Upper lobe of left lung (tissue), 6 donors: Measurements from ENCODE around the gene GUCY1B1. TPM values are rescaled to one million over a fixed set of nuclear protein-coding genes. Genes with fewer than 3 reads are reported as not detected.

Experiments used
- ATAC-seq, 2 donors: fragments of 200-7000 bp; cut with Tn5 transposase; one replicate each; pipeline ENCODE4 v1.9.1; 2022; ENCODE audit warnings: mild to moderate bottlenecking in 2 of 2, moderate library complexity in 2 of 2; ENCODE audit not compliant: low FRiP score in 2 of 2
- DNase-seq, 2 donors: peaks; one replicate each; pipeline ENCODE4 v3.0.0-alpha.2; 2019 to 2020
- H3K27ac ChIP-seq, 4 donors: fragments of 200-600 bp; sonication (generic); one replicate each; pipeline ENCODE4 v1.5.1; 2016 to 2019
- H3K27me3 ChIP-seq, 4 donors: fragments of 200-600 bp; sonication (generic); one replicate each; pipeline ENCODE4 v1.5.1; 2017 to 2019
- H3K36me3 ChIP-seq, 4 donors: fragments of 200-600 bp; sonication (generic); one replicate each; pipeline ENCODE4 v1.5.1; 2016 to 2019
- H3K4me1 ChIP-seq, 4 donors: fragments of 200-600 bp; sonication (generic); one replicate each; pipeline ENCODE4 v1.5.1; 2018 to 2019
- H3K4me3 ChIP-seq, 4 donors: fragments of 200-600 bp; sonication (generic); one replicate each; pipeline ENCODE4 v1.5.1; 2017 to 2019; ENCODE audit warnings: mild to moderate bottlenecking in 2 of 4, moderate library complexity in 1 of 4
- H3K9me3 ChIP-seq, 4 donors: fragments of 200-600 bp; sonication (generic); one replicate each; pipeline ENCODE4 v1.5.1; 2018 to 2019
- EP300 ChIP-seq, 4 donors: sonication (generic); formaldehyde crosslinking; IDR thresholded peaks; one replicate each; pipeline ENCODE4 v1.5.1; 2017; ENCODE audit warnings: antibody characterized with exemption in 4 of 4, control low read depth in 2 of 4
- POLR2A ChIP-seq, 4 donors: fragments of 450-650 bp; IDR thresholded peaks; one replicate each; pipeline ENCODE4 v1.5.1; 2016 to 2017; ENCODE audit warnings: antibody characterized with exemption in 4 of 4, mild to moderate bottlenecking in 2 of 4
- POLR2AphosphoS5 ChIP-seq, 2 donors: sonication (generic); formaldehyde crosslinking; IDR thresholded peaks; one replicate each; pipeline ENCODE4 v1.5.1; 2017; ENCODE audit warnings: antibody characterized with exemption in 2 of 2
- WGBS, 2 donors: methylation state at CpG; one replicate each; pipeline ENCODE4 v1.1.5; 2017 to 2018; 5-methylcytosine and 5-hydroxymethylcytosine counted together
- total RNA-seq, 6 donors: library from RNA; depleted of rRNA in 4 of 6; stranded (reverse); fragments of >200 nt in 4 of 6; gene quantifications; one replicate each; pipeline versions ENCODE4 v1.1.0 to v1.2.1, GENCODE V29; 2016 to 2021
- TF ChIP-seq, protein P1 (sequence below), 6 experiments: fragments of 450-650 bp in 4 of 6; fragments of 200-600 bp in 2 of 6; sonication (generic) in 2 of 6; IDR thresholded peaks; one replicate each; pipeline ENCODE4 v1.5.1; 2016 to 2019; ENCODE audit warnings: antibody characterized with exemption in 6 of 6
- donor health status: DM: no; HTN: no; CAD: no; lungs with moderate emphysema.
- donor health status: DM: no; HTN: yes; CAD: no; lungs with severe emphysema.

Gene GUCY1B1
- total RNA-seq, 6 donors from 2014 or later: 8.1 to 24.1 (median 13.2) TPM

DNA sequence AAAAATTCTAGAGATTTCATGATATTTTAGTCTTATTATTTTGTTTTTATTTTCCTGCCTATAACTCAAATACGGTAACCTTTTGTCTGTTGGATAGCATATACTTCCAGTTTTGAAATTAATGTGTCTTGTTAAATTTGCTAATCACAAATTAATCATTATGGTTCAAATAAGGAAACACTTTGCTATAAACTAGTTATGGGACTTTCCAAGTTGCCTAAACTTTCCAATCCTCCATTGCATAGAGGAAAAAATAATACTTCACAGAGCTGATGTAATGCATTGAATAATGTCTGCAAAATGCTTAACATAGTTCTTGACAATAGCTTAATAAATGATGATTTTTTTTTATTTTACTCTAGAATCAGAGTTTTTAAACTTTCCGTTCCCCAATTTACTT lies 4.7 kb downstream of the GUCY1B1 start:
- ATAC-seq: no peak

DNA sequence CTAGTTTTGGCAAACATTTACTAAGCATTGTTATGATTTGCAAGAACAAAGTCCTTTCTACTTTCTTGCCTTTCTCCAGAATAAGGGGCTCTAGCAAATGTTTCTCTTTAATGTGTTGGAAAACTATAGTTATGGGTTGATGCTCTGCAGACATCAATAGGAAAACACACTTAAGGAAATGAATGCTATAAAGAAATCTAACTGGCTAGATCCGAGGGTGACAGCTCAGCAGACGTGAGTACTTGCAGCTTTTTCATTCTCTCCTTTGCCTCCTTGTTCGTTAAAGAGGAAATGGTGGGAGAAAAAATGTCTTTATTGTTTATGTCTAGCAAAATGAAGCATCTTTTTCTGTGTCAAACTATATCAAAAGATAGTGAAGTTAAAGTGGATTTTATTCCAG lies 6.3 kb downstream of the GUCY1B1 start:
- H3K4me1 ChIP-seq: peaks cover 0 to 2% (median 0%) of the 10 kb centered on the region in 4 donors
- H3K27me3 ChIP-seq: peaks cover 0 to under 1% (median 0%) of the 10 kb centered on the region in 4 donors
- ATAC-seq (no peak), DNase-seq (no peak)
- no peaks in the 10 kb centered on the region for H3K9me3 ChIP-seq
- H3K27ac ChIP-seq: no peak overlapping the region
- no peak overlapping the region for H3K4me3 ChIP-seq
- TF ChIP-seq POLR2AphosphoS5 (IDR thresholded peaks at IDR 0.05): no peak
- TF ChIP-seq, protein P1, sequence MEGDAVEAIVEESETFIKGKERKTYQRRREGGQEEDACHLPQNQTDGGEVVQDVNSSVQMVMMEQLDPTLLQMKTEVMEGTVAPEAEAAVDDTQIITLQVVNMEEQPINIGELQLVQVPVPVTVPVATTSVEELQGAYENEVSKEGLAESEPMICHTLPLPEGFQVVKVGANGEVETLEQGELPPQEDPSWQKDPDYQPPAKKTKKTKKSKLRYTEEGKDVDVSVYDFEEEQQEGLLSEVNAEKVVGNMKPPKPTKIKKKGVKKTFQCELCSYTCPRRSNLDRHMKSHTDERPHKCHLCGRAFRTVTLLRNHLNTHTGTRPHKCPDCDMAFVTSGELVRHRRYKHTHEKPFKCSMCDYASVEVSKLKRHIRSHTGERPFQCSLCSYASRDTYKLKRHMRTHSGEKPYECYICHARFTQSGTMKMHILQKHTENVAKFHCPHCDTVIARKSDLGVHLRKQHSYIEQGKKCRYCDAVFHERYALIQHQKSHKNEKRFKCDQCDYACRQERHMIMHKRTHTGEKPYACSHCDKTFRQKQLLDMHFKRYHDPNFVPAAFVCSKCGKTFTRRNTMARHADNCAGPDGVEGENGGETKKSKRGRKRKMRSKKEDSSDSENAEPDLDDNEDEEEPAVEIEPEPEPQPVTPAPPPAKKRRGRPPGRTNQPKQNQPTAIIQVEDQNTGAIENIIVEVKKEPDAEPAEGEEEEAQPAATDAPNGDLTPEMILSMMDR (IDR thresholded peaks at IDR 0.05): no peak
- no peak for TF ChIP-seq EP300 (IDR thresholded peaks at IDR 0.05)
- TF ChIP-seq POLR2A (IDR thresholded peaks at IDR 0.05): no peak
- WGBS, 2 donors: 61 to 75% methylated on average over 3 of the region's 3 CpGs
- no peaks in the 10 kb centered on the region for H3K36me3 ChIP-seq

More for the DNA sequence above, 4.7 kb downstream of the GUCY1B1 start:
- TF ChIP-seq POLR2A (IDR thresholded peaks at IDR 0.05) (no peak), POLR2AphosphoS5 (IDR thresholded peaks at IDR 0.05) (no peak), EP300 (IDR thresholded peaks at IDR 0.05) (no peak)
- TF ChIP-seq, protein P1 (IDR thresholded peaks at IDR 0.05): no peak
- Histone ChIP-seq H3K27me3 (peaks cover 0 to 11% (median 0%) of the 10 kb centered on the region in 4 donors), H3K36me3 (no peaks in the 10 kb centered on the region), H3K9me3 (no peaks in the 10 kb centered on the region), H3K27ac (no peak overlapping the region), H3K4me1 (peaks cover 0 to 15% (median 6%) of the 10 kb centered on the region in 4 donors), H3K4me3 (no peak overlapping the region)
- WGBS, 2 donors: 81% methylated on average over 2 of the region's 2 CpGs
- no peak for DNase-seq

DNA sequence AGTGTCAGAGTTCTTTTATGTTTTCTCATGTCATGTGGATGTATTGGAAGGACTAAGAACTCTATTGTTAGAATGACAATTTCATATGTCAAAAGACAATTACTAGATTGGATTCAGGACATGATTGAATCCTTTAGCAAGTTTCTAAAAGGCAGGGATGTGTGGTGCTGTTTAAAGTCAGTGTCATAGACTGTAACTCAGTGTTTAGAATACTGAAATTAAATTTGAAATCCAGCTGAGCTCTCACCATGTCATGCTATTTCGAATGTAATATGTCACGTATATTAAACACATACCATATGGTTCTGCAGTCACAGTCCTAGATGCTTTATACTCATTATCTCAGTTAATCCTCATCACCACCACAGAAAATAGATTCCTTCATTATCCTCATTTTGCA lies 7.8 kb downstream of the GUCY1B1 start:
- Histone ChIP-seq H3K9me3 (no peaks in the 10 kb centered on the region), H3K36me3 (no peaks in the 10 kb centered on the region), H3K27ac (no peak overlapping the region), H3K4me1 (no peaks in the 10 kb centered on the region), H3K4me3 (no peak overlapping the region), H3K27me3 (no peaks in the 10 kb centered on the region)
- DNase-seq (no peak), ATAC-seq (no peak)
- 77 to 95% methylated on average over 2 of the region's 2 CpGs for WGBS, 2 donors
- TF ChIP-seq POLR2AphosphoS5 (IDR thresholded peaks at IDR 0.05) (no peak), EP300 (IDR thresholded peaks at IDR 0.05) (no peak), POLR2A (IDR thresholded peaks at IDR 0.05) (no peak)
- TF ChIP-seq, protein P1 (IDR thresholded peaks at IDR 0.05): no peak

DNA sequence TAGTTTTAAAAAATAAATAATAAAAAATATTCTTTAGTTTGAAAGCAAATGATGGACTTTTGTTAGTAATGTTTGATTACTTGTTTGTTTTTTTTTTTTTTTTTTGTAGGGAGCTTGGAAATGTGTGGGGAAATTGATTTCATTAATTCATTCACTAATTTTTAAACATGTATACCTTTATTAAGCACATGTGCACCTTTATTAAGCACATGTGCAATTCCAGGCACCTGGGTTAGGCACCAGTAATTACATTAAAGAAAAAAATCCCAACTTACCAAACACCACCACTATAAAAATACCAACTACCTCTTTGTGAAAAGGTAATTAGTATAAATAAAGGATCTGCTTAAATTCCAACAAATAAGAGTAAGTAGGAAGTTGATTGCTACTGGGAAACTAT lies 9.5 kb downstream of the GUCY1B1 start:
- Histone ChIP-seq H3K27me3 (no peaks in the 10 kb centered on the region), H3K9me3 (no peaks in the 10 kb centered on the region), H3K4me3 (no peak overlapping the region), H3K27ac (no peak overlapping the region), H3K36me3 (no peaks in the 10 kb centered on the region), H3K4me1 (peaks cover 0 to 3% (median under 1%) of the 10 kb centered on the region in 4 donors)
- ATAC-seq (no peak), DNase-seq (no peak)
- TF ChIP-seq POLR2A (IDR thresholded peaks at IDR 0.05) (no peak), EP300 (IDR thresholded peaks at IDR 0.05) (no peak), POLR2AphosphoS5 (IDR thresholded peaks at IDR 0.05) (no peak)
- TF ChIP-seq, protein P1 (IDR thresholded peaks at IDR 0.05): no peak

DNA sequence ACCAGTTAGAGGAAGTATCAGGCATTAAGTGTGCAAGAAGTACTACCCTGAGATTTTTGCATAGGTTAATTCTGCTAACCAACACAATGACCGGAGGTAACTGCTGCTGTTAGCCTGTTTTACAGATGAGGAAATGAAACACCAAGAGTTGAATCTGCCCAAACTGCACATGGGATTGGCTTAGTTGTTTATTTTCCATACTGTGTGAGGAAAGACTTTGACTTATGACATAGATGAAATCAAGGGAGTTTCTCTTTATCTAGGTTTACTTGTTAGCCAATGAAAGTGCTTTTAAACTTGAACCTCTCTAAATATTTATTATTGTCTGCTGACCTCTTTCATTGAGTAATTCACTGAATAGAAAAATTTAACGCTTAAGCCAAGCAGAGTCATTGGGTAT lies 10.3 kb downstream of the GUCY1B1 start:
- no peaks in the 10 kb centered on the region for H3K27me3 ChIP-seq
- ATAC-seq (no peak), DNase-seq (no peak)
- H3K4me1 ChIP-seq: peaks cover 0 to 8% (median 5%) of the 10 kb centered on the region in 4 donors
- no peak overlapping the region for H3K4me3 ChIP-seq
- no peak overlapping the region for H3K27ac ChIP-seq
- no peaks in the 10 kb centered on the region for H3K9me3 ChIP-seq
- TF ChIP-seq POLR2A (IDR thresholded peaks at IDR 0.05): no peak
- H3K36me3 ChIP-seq: no peaks in the 10 kb centered on the region
- WGBS, 2 donors: 68 to 70% methylated on average over 2 of the region's 2 CpGs
